Measurements from ENCODE around the gene ACSM2B.
"Not testable (repeated sequence)": the region's sequence is repeated elsewhere in the genome, so short reads cannot be mapped to it uniquely, and the experiment has no call there.

The ACSM2B gene

GRCh38 chr16:20580487-20581259, 4.5 kb upstream of the ACSM2B start:
- DNase-seq (ENCODE audit: low read depth); H3K4me3 ChIP-seq (ENCODE audit: control insufficient read depth, low read depth, low read length): not testable (repeated sequence)

- H3K4me3 ChIP-seq (ENCODE audit: control insufficient read depth, low read depth, low read length); DNase-seq (ENCODE audit: low read depth): not testable (repeated sequence)
Observed at GRCh38 chr16:20578091-20578490, 1.9 kb upstream of the ACSM2B start.

DNA sequence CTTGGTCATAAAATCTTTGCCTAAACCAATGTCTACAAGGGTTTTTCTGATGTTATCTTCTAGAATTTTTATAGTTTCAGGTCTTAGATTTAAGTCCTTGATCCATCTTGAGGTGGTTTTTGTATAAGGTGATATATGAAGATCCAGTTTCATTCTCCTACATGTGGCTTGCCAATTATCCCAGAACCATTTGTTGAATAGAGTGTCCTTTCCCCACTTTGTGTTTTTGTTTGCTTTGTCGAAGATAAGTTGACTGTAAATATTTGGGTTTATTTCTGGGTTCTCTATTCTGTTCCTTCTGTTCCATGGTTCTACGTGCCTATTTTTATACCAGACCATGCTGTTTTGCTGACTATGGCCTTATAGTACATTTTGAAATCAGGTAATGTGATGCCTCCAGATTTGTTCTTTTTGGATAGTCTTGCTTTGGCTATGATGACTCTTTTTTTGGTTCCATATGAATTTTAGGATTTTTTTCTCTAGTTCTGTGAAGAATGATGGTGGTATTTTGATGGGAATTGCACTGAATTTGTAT, 7.0 kb downstream of the ACSM2B start:
- not testable (repeated sequence) for H3K4me3 ChIP-seq (ENCODE audit: control insufficient read depth, low read depth, low read length); DNase-seq (ENCODE audit: low read depth)

- H3K4me3 ChIP-seq (ENCODE audit: control insufficient read depth, low read depth, low read length) = no peak overlapping the region
- DNase-seq (ENCODE audit: low read depth) = no peak
- TF ChIP-seq CTCF (IDR thresholded peaks at IDR 0.05; ENCODE audit: control insufficient read depth, insufficient read depth, low read depth, low read length, missing control alignments) = no peak
Observed at GRCh38 chr16:20568404-20568803, 7.8 kb downstream of the ACSM2B start.

- no peak for TF ChIP-seq CTCF (IDR thresholded peaks at IDR 0.05; ENCODE audit: control insufficient read depth, insufficient read depth, low read depth, low read length, missing control alignments)
- DNase-seq (ENCODE audit: low read depth) = no peak
- H3K4me3 ChIP-seq (ENCODE audit: control insufficient read depth, low read depth, low read length) = no peak overlapping the region
Observed at GRCh38 chr16:20566864-20567263, 9.3 kb downstream of the ACSM2B start.

GRCh38 chr16:20565334-20565733, 10.8 kb downstream of the ACSM2B start:
- not testable (repeated sequence) for H3K4me3 ChIP-seq (ENCODE audit: control insufficient read depth, low read depth, low read length); DNase-seq (ENCODE audit: low read depth)

GRCh38 chr16:20564218-20564617, 11.9 kb downstream of the ACSM2B start:
- not testable (repeated sequence) for H3K4me3 ChIP-seq (ENCODE audit: control insufficient read depth, low read depth, low read length)

GRCh38 chr16:20555628-20556027, 20.5 kb downstream of the ACSM2B start:
- not testable (repeated sequence) for H3K4me3 ChIP-seq (ENCODE audit: control insufficient read depth, low read depth, low read length); DNase-seq (ENCODE audit: low read depth)

More at GRCh38 chr16:20564218-20564617, 11.9 kb downstream of the ACSM2B start:
- DNase-seq (ENCODE audit: low read depth) = not testable (repeated sequence)

- DNase-seq (ENCODE audit: low read depth) = not testable (repeated sequence)
Observed at GRCh38 chr16:20554689-20555088, 21.5 kb downstream of the ACSM2B start.

GRCh38 chr16:20553493-20553892, 22.7 kb downstream of the ACSM2B start:
- DNase-seq (ENCODE audit: low read depth); H3K4me3 ChIP-seq (ENCODE audit: control insufficient read depth, low read depth, low read length): not testable (repeated sequence)

More at GRCh38 chr16:20554689-20555088, 21.5 kb downstream of the ACSM2B start:
- H3K4me3 ChIP-seq (ENCODE audit: control insufficient read depth, low read depth, low read length) = not testable (repeated sequence)

DNA sequence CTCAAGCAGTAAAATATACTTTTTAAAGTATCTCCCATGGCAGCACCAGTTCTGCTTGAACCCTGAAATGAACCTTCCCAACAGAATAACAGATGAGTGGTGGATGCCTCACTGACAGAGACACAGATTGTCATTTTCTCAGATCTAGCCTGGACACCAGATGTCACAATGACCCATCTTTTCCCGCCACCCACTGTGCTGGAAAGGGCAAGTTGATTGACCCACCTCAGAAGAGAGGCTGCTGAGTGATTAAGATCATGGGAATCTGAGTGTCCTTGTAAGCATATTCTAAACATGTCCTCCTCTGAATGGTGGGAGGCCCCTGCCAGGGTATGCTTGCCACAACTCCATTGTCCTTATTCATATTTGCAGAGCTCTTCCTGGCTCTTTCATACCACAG, 29.2 kb downstream of the ACSM2B start:
- DNase-seq (ENCODE audit: low read depth); H3K4me3 ChIP-seq (ENCODE audit: control insufficient read depth, low read depth, low read length): not testable (repeated sequence)

DNA sequence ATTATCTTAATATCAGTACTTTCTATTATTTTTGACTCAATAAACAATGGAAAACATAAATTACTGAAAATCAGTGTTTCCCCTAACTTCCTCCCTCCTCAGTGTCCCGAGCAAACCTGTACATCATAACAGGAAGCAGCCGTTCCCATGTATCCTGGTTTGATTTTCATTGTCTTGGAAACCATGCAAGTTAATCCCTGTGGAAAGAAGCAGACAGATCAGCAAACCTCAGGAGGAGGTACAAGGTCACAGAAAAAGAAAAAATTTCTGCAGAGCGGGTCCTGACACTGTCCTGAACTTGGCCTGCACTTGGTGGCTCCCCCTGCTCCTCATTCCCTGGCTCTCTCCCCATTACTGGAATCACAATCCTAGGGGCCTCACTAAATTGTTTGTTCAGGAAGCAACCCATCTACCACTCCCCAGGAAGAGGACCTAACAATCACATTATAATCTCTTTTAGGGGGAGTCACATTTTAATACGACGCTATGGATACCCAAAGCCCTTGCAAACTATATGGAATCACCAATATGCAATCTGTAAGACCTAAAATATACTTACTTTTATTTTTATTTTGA, 29.8 kb downstream of the ACSM2B start:
- not testable (repeated sequence) for DNase-seq (ENCODE audit: low read depth); H3K4me3 ChIP-seq (ENCODE audit: control insufficient read depth, low read depth, low read length)

GRCh38 chr16:20540603-20541316, 35.4 kb downstream of the ACSM2B start:
- DNase-seq (ENCODE audit: low read depth); H3K4me3 ChIP-seq (ENCODE audit: control insufficient read depth, low read depth, low read length): not testable (repeated sequence)

Data from AG09309 (cell line).